H1 (cell line): ENCODE data around the gene SCN10A. TPM values are rescaled to one million over a fixed set of nuclear protein-coding genes. Genes with fewer than 3 reads are reported as not detected.

Experiments used
- CTCF ChIA-PET: fragments of 300-600 bp; sonication (Branson Sonifier 250); formaldehyde crosslinking; loops from one replicate; lab custom pipeline; 2021; ENCODE audit not compliant: partially characterized antibody; lab: Charles Lee
- POLR2A ChIA-PET: fragments of 300-600 bp; sonication (Branson Sonifier 250); formaldehyde crosslinking; loops from one replicate; lab custom pipeline; 2021; ENCODE audit warnings: inconsistent platforms; ENCODE audit not compliant: partially characterized antibody; lab: Charles Lee
- DNase-seq, 2 experiments: peaks; one replicate each; pipeline versions ENCODE4 v3.0.0 to v3.0.0-alpha.2; 2010 to 2022; ENCODE audit warnings: low spot score in 2 of 2, low read depth in 1 of 2, mixed read lengths in 1 of 2
- FAIRE-seq: peaks from 2 replicates; lab custom pipeline; 2011; peaks lifted over from hg19 to GRCh38; lab: Jason Lieb, UNC
- H2AFZ ChIP-seq: 2 replicates; pipeline ENCODE4 v1.8.1; 2012; ENCODE audit warnings: low read length, inconsistent platforms
- H2AK5ac ChIP-seq: 2 replicates; pipeline ENCODE4 v1.6.1; 2013; ENCODE audit warnings: low read depth, low read length
- H2BK120ac ChIP-seq: replicated peaks from 2 replicates; pipeline ENCODE3; 2013; ENCODE audit warnings: low read depth, low read length, inconsistent platforms
- H2BK12ac ChIP-seq: 2 replicates; pipeline ENCODE4 v1.6.1; 2013; ENCODE audit warnings: low read depth, low read length
- H2BK15ac ChIP-seq: 2 replicates; pipeline ENCODE4 v1.6.1; 2013; ENCODE audit warnings: low read length
- H2BK20ac ChIP-seq: 2 replicates; pipeline ENCODE4 v1.6.1; 2013; ENCODE audit warnings: low read length
- H2BK5ac ChIP-seq: 2 replicates; pipeline ENCODE4 v1.6.1; 2013; ENCODE audit warnings: low read depth, low read length
- H3K14ac ChIP-seq: 2 replicates; pipeline ENCODE4 v1.6.1; 2013; ENCODE audit warnings: inconsistent platforms; ENCODE audit not compliant: insufficient read length
- H3K18ac ChIP-seq: 2 replicates; pipeline ENCODE4 v1.6.1; 2013; ENCODE audit warnings: low read length; ENCODE audit errors: extremely low read depth
- H3K23ac ChIP-seq: 2 replicates; pipeline ENCODE4 v1.6.1; 2013; ENCODE audit warnings: inconsistent platforms; ENCODE audit not compliant: insufficient read length
- H3K23me2 ChIP-seq: 2 replicates; pipeline ENCODE4 v1.6.1; 2013; ENCODE audit warnings: low read depth, low read length
- H3K27ac ChIP-seq: 2 replicates; pipeline ENCODE4 v1.6.1; 2011; ENCODE audit warnings: low read depth, low read length, inconsistent platforms
- H3K27me3 ChIP-seq, 4 experiments: replicated peaks in 1 of 4; 1 replicate in 1 of 4; 2 replicates in 3 of 4; pipeline versions ENCODE4 v1.6.1 to v1.8.1; 2011 to 2013; ENCODE audit warnings: low read length in 3 of 4, mild to moderate bottlenecking in 3 of 4, inconsistent platforms in 2 of 4, mixed read lengths in 2 of 4, moderate library complexity in 1 of 4; ENCODE audit not compliant: control insufficient read depth in 3 of 4, insufficient read depth in 3 of 4; ENCODE audit errors: extremely low read depth in 1 of 4
- H3K36me3 ChIP-seq, 4 experiments: 2 replicates each; pipeline versions ENCODE4 v1.6.1 to v1.8.1; 2011 to 2013; ENCODE audit warnings: mild to moderate bottlenecking in 4 of 4, low read length in 3 of 4, moderate library complexity in 2 of 4, control low read depth in 1 of 4, inconsistent platforms in 1 of 4; ENCODE audit not compliant: insufficient read depth in 4 of 4, control insufficient read depth in 2 of 4
- H3K4ac ChIP-seq: replicated peaks from 2 replicates; pipeline ENCODE3; 2013; ENCODE audit warnings: low read length, low read depth, mixed read lengths, inconsistent platforms; ENCODE audit not compliant: insufficient read length
- H3K4me1 ChIP-seq, 4 experiments: replicated peaks in 1 of 4; 1 replicate in 1 of 4; 2 replicates in 3 of 4; pipeline versions ENCODE4 v1.6.1 to v1.8.1; 2011 to 2013; ENCODE audit warnings: low read length in 3 of 4, inconsistent platforms in 2 of 4, mixed read lengths in 1 of 4; ENCODE audit not compliant: insufficient read depth in 4 of 4, control insufficient read depth in 3 of 4
- H3K4me2 ChIP-seq, 2 experiments: 2 replicates each; pipeline versions ENCODE4 v1.6.1 to v1.8.1; 2011 to 2013; ENCODE audit warnings: low read depth in 2 of 2, low read length in 2 of 2, control low read depth in 1 of 2, inconsistent platforms in 1 of 2, mild to moderate bottlenecking in 1 of 2; ENCODE audit not compliant: insufficient read depth in 1 of 2
- H3K4me3 ChIP-seq, 4 experiments: fragments of 200-600, 300-600 bp in 1 of 4; sonication (generic), shearing (Covaris generic), sonication (Bioruptor Twin) in 1 of 4; 2 replicates each; pipeline versions ENCODE4 v1.5.1 to v1.8.1; 2011 to 2016; ENCODE audit warnings: low read length in 4 of 4, low read depth in 3 of 4, control low read depth in 2 of 4, inconsistent platforms in 2 of 4, mild to moderate bottlenecking in 2 of 4, mixed read lengths in 1 of 4, moderate library complexity in 1 of 4; ENCODE audit not compliant: insufficient read depth in 2 of 4; ENCODE audit errors: extremely low read depth in 1 of 4
- H3K56ac ChIP-seq: replicated peaks from 2 replicates; pipeline ENCODE3; 2013; ENCODE audit warnings: low read depth, mild to moderate bottlenecking, mixed read lengths, low read length, inconsistent platforms; ENCODE audit not compliant: insufficient read length
- H3K79me1 ChIP-seq: 2 replicates; pipeline ENCODE4 v1.6.1; 2013; ENCODE audit warnings: low read depth, low read length, control low read depth
- H3K79me2 ChIP-seq, 2 experiments: 2 replicates each; pipeline versions ENCODE4 v1.6.1 to v1.8.1; 2012 to 2013; ENCODE audit warnings: low read length in 2 of 2, mild to moderate bottlenecking in 2 of 2, inconsistent platforms in 1 of 2; ENCODE audit not compliant: insufficient read depth in 2 of 2, control insufficient read depth in 1 of 2
- H3K9ac ChIP-seq, 4 experiments: replicated peaks in 1 of 4; 1 replicate in 1 of 4; 2 replicates in 3 of 4; pipeline versions ENCODE4 v1.6.1 to v1.8.1; 2011 to 2013; ENCODE audit warnings: low read depth in 3 of 4, low read length in 3 of 4, control low read depth in 2 of 4, mild to moderate bottlenecking in 2 of 4, moderate library complexity in 2 of 4, inconsistent platforms in 1 of 4; ENCODE audit errors: extremely low read depth in 1 of 4
- H3K9me3 ChIP-seq, 2 experiments: 2 replicates each; pipeline versions ENCODE4 v1.6.1 to v1.8.1; 2012 to 2013; ENCODE audit warnings: mild to moderate bottlenecking in 2 of 2, moderate library complexity in 2 of 2, control low read depth in 1 of 2, inconsistent platforms in 1 of 2, low read depth in 1 of 2, low read length in 1 of 2, mixed read lengths in 1 of 2; ENCODE audit not compliant: insufficient read depth in 2 of 2
- H4K20me1 ChIP-seq, 2 experiments: replicated peaks in 1 of 2; 2 replicates each; pipeline versions ENCODE3 to v1.8.1; 2011 to 2013; ENCODE audit warnings: inconsistent platforms in 2 of 2, low read length in 2 of 2, mild to moderate bottlenecking in 1 of 2; ENCODE audit not compliant: insufficient read depth in 2 of 2, control insufficient read depth in 1 of 2
- H4K5ac ChIP-seq: 2 replicates; pipeline ENCODE4 v1.6.1; 2013; ENCODE audit warnings: low read length, low read depth, mixed read lengths, inconsistent platforms; ENCODE audit not compliant: insufficient read length
- H4K8ac ChIP-seq: 2 replicates; pipeline ENCODE4 v1.8.0; 2013; ENCODE audit warnings: mild to moderate bottlenecking, moderate library complexity, low read length, inconsistent platforms; ENCODE audit not compliant: insufficient read depth; ENCODE audit errors: extremely low read depth
- H4K91ac ChIP-seq: replicated peaks from 2 replicates; pipeline ENCODE3; 2013; ENCODE audit warnings: low read length, mixed read lengths, inconsistent platforms; ENCODE audit not compliant: insufficient read length
- BRCA1 ChIP-seq: IDR thresholded peaks from 2 replicates; pipeline ENCODE4 v1.6.1; 2012; ENCODE audit warnings: low read depth, low read length, improper control_type of control experiment
- CBX5 ChIP-seq: fragments of 300-800, 300-1000 bp; sonication (generic); IDR thresholded peaks from 2 replicates; pipeline ENCODE4 v1.7.1; 2016; ENCODE audit warnings: antibody characterized with exemption, low read length, low read depth
- CREB1 ChIP-seq: IDR thresholded peaks from 2 replicates; pipeline ENCODE4 v1.6.1; 2012; ENCODE audit warnings: inconsistent platforms
- GABPA ChIP-seq: IDR thresholded peaks from 2 replicates; pipeline ENCODE4 v1.6.1; 2011; ENCODE audit warnings: mild to moderate bottlenecking, low read length, moderate library complexity, borderline replicate concordance; ENCODE audit not compliant: insufficient read depth
- NRF1 ChIP-seq: IDR thresholded peaks from 2 replicates; pipeline ENCODE4 v1.6.1; 2011; ENCODE audit warnings: mild to moderate bottlenecking, low read depth, low read length, improper control_type of control experiment
- POU5F1 ChIP-seq: IDR thresholded peaks from 2 replicates; pipeline ENCODE4 v1.6.1; 2011; ENCODE audit warnings: low read depth, mild to moderate bottlenecking, low read length, moderate library complexity
- RNF2 ChIP-seq: fragments of 200-900, 300-1000 bp; sonication (generic); IDR thresholded peaks from 2 replicates; pipeline ENCODE4 v1.7.1; 2016; ENCODE audit warnings: borderline replicate concordance, low read depth, mild to moderate bottlenecking, antibody characterized with exemption, low read length; ENCODE audit not compliant: poor library complexity, severe bottlenecking; ENCODE audit errors: missing control alignments
- SIX5 ChIP-seq: IDR thresholded peaks from 2 replicates; pipeline ENCODE4 v1.6.1; 2011; ENCODE audit warnings: mild to moderate bottlenecking, low read depth, low read length
- SP1 ChIP-seq: IDR thresholded peaks from 2 replicates; pipeline ENCODE4 v1.6.1; 2011; ENCODE audit warnings: low read depth, low read length
- TCF12 ChIP-seq: IDR thresholded peaks from 2 replicates; pipeline ENCODE4 v1.6.1; 2011; ENCODE audit warnings: low read depth, mild to moderate bottlenecking, low read length
- TEAD4 ChIP-seq: IDR thresholded peaks from 2 replicates; pipeline ENCODE4 v1.6.1; 2012; ENCODE audit warnings: low read depth, low read length, inconsistent platforms, mixed read lengths
- polyA plus RNA-seq, 7 experiments: library from polyadenylated mRNA; depleted of rRNA in 3 of 7; stranded (reverse) in 5 of 7; unstranded in 2 of 7; fragments of >200 nt in 5 of 7; fragments of 200-250 nt in 2 of 7; gene quantifications; 1 replicate in 5 of 7; 2 replicates in 1 of 7; 4 replicates in 1 of 7; pipeline versions ENCODE4 v1.2.1 to v1.2.3, GENCODE V29; 2011 to 2013; ENCODE audit warnings: missing spikeins in 2 of 7, mixed read lengths in 2 of 7
- total RNA-seq: library from RNA; stranded (reverse); fragmentation: NEBNext Ultra II Directional; extraction: Animal tissue kit (Norgen Biotek cat#: 25700); gene quantifications from 2 replicates; pipeline ENCODE4 v1.2.1, GENCODE V29; 2021

SCN10A gene
- total and polyA plus RNA-seq, 2 of the 8 experiments (the other 6 are each of a cell fraction or from before 2014, with no cell fraction given) = not detected

DNA sequence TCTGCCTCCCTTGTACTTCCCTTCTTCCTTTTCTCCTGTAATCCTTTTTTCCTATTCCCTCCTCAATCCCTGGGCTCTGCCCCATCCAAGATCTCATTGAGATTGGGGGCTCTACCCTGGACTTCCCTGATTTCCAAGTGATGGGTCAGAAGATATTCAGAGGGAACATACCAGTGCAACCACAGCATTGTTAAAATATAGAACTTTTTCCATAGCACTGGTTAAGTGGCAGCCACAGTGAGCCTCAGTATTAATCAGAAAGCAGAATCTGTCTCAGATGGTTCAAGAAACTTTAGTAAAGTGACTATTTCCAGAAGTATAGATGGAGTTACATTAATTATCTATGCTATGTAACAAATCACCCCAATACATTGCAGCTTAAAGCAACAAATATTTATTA is 18.7 kb upstream of the SCN10A start:
- Histone ChIP-seq H3K79me2 (no peaks in the 10 kb centered on the region), H4K5ac (no peak overlapping the region), H3K4me2 (no peak overlapping the region), H3K27ac (no peak overlapping the region), H2BK12ac (peak overlapping the region; percentile 60; the same call in 1 of the 2 replicates), H3K4me1 (peaks cover 4 to 17% (median 7%) of the 10 kb centered on the region in 4 experiments; a peak in 6 of 7 replicates), H3K14ac (no peak overlapping the region), H4K91ac (no peak overlapping the region), H2BK120ac (no peak overlapping the region), H3K56ac (no peak overlapping the region), H3K79me1 (no peaks in the 10 kb centered on the region), H3K23me2 (no peaks in the 10 kb centered on the region), H3K18ac (no peak overlapping the region), H3K4me3 (no peak overlapping the region), H3K36me3 (no peaks in the 10 kb centered on the region), H3K9ac (no peak overlapping the region), H2AFZ (no peak overlapping the region), H4K20me1 (no peaks in the 10 kb centered on the region), H2BK15ac (no peak overlapping the region), H2BK5ac (no peak overlapping the region), H3K23ac (no peak overlapping the region), H2AK5ac (no peak overlapping the region), H2BK20ac (no peak overlapping the region), H3K4ac (peak overlapping the region; percentile 3), H4K8ac (no peak overlapping the region), H3K9me3 (no peaks in the 10 kb centered on the region), H3K27me3 (no peaks in the 10 kb centered on the region; a peak in 1 of 7 replicates)
- no peak for FAIRE-seq
- no peak for TF ChIP-seq TEAD4
- no peak for TF ChIP-seq POU5F1
- no peak for TF ChIP-seq NRF1
- no peak for TF ChIP-seq BRCA1
- TF ChIP-seq RNF2 = no peak
- no peak for TF ChIP-seq GABPA
- TF ChIP-seq SP1 = no peak
- no peak for TF ChIP-seq CREB1
- TF ChIP-seq SIX5 = no peak
- TF ChIP-seq TCF12 = no peak
- no peak for TF ChIP-seq CBX5
- ChIA-PET POLR2A (interaction anchor here (1.5 kb wide), 1 partner anchor 9 kb away, joined by 3 read pairs; no protein-coding TSS in a partner anchor), CTCF (interaction anchor here (1.0 to 2.5 kb wide), 4 partner anchors 9 to 97 kb away, joined by 4 to 9 read pairs (median 7); no protein-coding TSS in a partner anchor)
- no peak for DNase-seq
